C4-2B (cell line): ENCODE results near the gene CWF19L2.

Source experiments
- ZFX ChIP-seq: fragments of 450-650 bp; IDR thresholded peaks from 2 replicates; pipeline ENCODE4 v1.6.1; 2017
- TF ChIP-seq, protein P1 (sequence below): fragments of 450-650 bp; conservative IDR thresholded peaks from 2 replicates; pipeline ENCODE4 v1.5.1; 2017; ENCODE audit warnings: mild to moderate bottlenecking

DNA sequence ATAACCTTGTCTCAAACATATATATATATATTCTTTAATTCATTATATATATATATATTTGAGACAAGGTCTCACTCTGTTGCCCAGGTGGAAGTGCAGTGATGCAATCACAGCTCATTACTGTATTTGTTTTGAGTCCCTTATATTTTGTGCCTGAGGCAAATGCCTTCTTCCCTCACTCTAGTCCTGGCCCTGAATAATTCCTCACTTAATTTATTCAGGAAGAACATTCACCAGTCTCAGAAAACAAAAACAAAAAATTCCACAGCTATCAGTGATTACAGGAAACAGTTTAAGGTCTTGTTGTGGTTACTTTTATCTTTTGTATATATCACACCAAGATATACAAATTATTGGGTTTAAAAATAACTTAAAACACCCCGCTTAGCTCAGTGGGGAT is 155.7 kb downstream of the CWF19L2 start:
- TF ChIP-seq, protein P1, sequence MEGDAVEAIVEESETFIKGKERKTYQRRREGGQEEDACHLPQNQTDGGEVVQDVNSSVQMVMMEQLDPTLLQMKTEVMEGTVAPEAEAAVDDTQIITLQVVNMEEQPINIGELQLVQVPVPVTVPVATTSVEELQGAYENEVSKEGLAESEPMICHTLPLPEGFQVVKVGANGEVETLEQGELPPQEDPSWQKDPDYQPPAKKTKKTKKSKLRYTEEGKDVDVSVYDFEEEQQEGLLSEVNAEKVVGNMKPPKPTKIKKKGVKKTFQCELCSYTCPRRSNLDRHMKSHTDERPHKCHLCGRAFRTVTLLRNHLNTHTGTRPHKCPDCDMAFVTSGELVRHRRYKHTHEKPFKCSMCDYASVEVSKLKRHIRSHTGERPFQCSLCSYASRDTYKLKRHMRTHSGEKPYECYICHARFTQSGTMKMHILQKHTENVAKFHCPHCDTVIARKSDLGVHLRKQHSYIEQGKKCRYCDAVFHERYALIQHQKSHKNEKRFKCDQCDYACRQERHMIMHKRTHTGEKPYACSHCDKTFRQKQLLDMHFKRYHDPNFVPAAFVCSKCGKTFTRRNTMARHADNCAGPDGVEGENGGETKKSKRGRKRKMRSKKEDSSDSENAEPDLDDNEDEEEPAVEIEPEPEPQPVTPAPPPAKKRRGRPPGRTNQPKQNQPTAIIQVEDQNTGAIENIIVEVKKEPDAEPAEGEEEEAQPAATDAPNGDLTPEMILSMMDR, result no peak
- TF ChIP-seq ZFX, result no peak
